Pancreas (tissue), 10 donors: ENCODE measurements around the gene SERTM1. TPM values are rescaled to one million over a fixed set of nuclear protein-coding genes. Genes with fewer than 3 reads are reported as not detected.

Source experiments
- ATAC-seq, 4 donors: fragments of 200-7000 bp; cut with Tn5 transposase; one replicate each; pipeline versions ENCODE4 v1.8.0 to v1.9.1; 2020; ENCODE audit warnings: mild to moderate bottlenecking in 4 of 4, moderate library complexity in 4 of 4
- DNase-seq, 6 donors: peaks; one replicate each; pipeline ENCODE4 v3.0.0-alpha.2; 2020
- FAIRE-seq: peaks from 2 replicates; lab custom pipeline; 2012; peaks lifted over from hg19 to GRCh38; lab: Jason Lieb, UNC
- H3K27ac ChIP-seq, 4 donors: fragments of 200-600 bp; sonication (generic); 1 replicate in 3 of 4; 2 replicates in 1 of 4; pipeline versions ENCODE4 v1.5.0 to v1.8.0; 2020
- H3K27me3 ChIP-seq, 4 donors: fragments of 200-600 bp; one replicate each; pipeline ENCODE4 v1.8.0; 2021
- H3K36me3 ChIP-seq, 3 donors: fragments of 200-600 bp; sonication (generic) in 1 of 3; one replicate each; pipeline versions ENCODE4 v1.5.0 to v1.8.0; 2020 to 2021
- H3K4me1 ChIP-seq, 3 donors: fragments of 200-600 bp; one replicate each; pipeline ENCODE4 v1.8.0; 2021
- H3K4me3 ChIP-seq, 4 donors: fragments of 200-600 bp; sonication (generic) in 2 of 4; one replicate each; pipeline versions ENCODE4 v1.5.0 to v1.8.0; 2020 to 2021
- H3K9me3 ChIP-seq, 4 donors: fragments of 200-600 bp; one replicate each; pipeline ENCODE4 v1.8.0; 2021
- WGBS, 2 donors: extraction: QIAGEN DNeasy Blood & Tissue Kit; methylation state at CpG; one replicate each; pipeline ENCODE4 v1.1.7; 2013; 5-methylcytosine and 5-hydroxymethylcytosine counted together
- intact Hi-C, 3 donors: fragments of 100-400 bp; cut with DNase I; formaldehyde crosslinking; loops; one replicate each; pipeline versions ENCODE4 v1.11.1 to v1.14.2; 2022
- polyA plus RNA-seq, 2 donors: library from polyadenylated mRNA; stranded (reverse); fragments of 200-250 nt; gene quantifications; one replicate each; pipeline ENCODE4 v1.2.3, GENCODE V29; 2013
- total RNA-seq, 6 donors: library from RNA; stranded (reverse); fragmentation: NEBNext Ultra II Directional in 4 of 6; extraction: Animal tissue kit (Norgen Biotek cat#: 25700) in 4 of 6; gene quantifications; one replicate each; pipeline versions ENCODE4 v1.2.1 to v1.2.4, GENCODE V29; 2021 to 2023
- TF ChIP-seq, protein P1 (sequence below), 4 donors: fragments of 200-600 bp; sonication (generic) in 3 of 4; IDR thresholded peaks; one replicate each; pipeline versions ENCODE4 v1.5.0 to v1.8.0; 2021; ENCODE audit warnings: antibody characterized with exemption in 4 of 4
- donor health status: healthy with polysubstance abuse.
- donor health status: DM: no; HTN: no; CAD: no; lungs with moderate emphysema.
- donor health status: DM: no; HTN: no; CAD: no.
- donor health status: control.
- donor health status: control.
- donor health status: Bipolar disorder and iron deficiency.
- donor health status: DM: yes; HTN: yes; CAD: no.
- donor health status: DM: no; HTN: no; CAD: no.
- donor health status: DM: no; HTN: no; CAD: no.
- donor health status: DM: yes; HTN: yes; CAD: no.

SERTM1 gene
- total and polyA plus RNA-seq, 8 donors = 0.04 to 1.1 (median 0.25) TPM; not detected in 2

GRCh38 chr13:36709136-36709890 is 35.5 kb downstream of the SERTM1 start:
- Histone ChIP-seq H3K4me1 (no peaks in the 10 kb centered on the region), H3K36me3 (no peaks in the 10 kb centered on the region), H3K9me3 (no peaks in the 10 kb centered on the region), H3K27me3 (no peaks in the 10 kb centered on the region), H3K27ac (no peak overlapping the region), H3K4me3 (no peak overlapping the region)
- no peak for DNase-seq
- ATAC-seq = no peak
- TF ChIP-seq, protein P1, sequence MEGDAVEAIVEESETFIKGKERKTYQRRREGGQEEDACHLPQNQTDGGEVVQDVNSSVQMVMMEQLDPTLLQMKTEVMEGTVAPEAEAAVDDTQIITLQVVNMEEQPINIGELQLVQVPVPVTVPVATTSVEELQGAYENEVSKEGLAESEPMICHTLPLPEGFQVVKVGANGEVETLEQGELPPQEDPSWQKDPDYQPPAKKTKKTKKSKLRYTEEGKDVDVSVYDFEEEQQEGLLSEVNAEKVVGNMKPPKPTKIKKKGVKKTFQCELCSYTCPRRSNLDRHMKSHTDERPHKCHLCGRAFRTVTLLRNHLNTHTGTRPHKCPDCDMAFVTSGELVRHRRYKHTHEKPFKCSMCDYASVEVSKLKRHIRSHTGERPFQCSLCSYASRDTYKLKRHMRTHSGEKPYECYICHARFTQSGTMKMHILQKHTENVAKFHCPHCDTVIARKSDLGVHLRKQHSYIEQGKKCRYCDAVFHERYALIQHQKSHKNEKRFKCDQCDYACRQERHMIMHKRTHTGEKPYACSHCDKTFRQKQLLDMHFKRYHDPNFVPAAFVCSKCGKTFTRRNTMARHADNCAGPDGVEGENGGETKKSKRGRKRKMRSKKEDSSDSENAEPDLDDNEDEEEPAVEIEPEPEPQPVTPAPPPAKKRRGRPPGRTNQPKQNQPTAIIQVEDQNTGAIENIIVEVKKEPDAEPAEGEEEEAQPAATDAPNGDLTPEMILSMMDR (IDR thresholded peaks at IDR 0.05) = no peak
- no peak for FAIRE-seq
- intact Hi-C loops = no loop called here
- 35 to 42% methylated on average over 1 of the region's 1 CpG for WGBS, 2 donors

- H3K36me3 ChIP-seq = no peaks in the 10 kb centered on the region
- intact Hi-C loops = no loop called here
- DNase-seq (no peak), FAIRE-seq (no peak), ATAC-seq (no peak)
- H3K27me3 ChIP-seq = no peaks in the 10 kb centered on the region
- no peak overlapping the region for H3K27ac ChIP-seq
- 85% methylated on average over 4 of the region's 4 CpGs for WGBS, 2 donors
- no peaks in the 10 kb centered on the region for H3K9me3 ChIP-seq
- TF ChIP-seq, protein P1 (IDR thresholded peaks at IDR 0.05) = no peak
- H3K4me3 ChIP-seq = no peak overlapping the region
- H3K4me1 ChIP-seq = no peaks in the 10 kb centered on the region
Observed at GRCh38 chr13:36710396-36710795, 36.6 kb downstream of the SERTM1 start.

DNA sequence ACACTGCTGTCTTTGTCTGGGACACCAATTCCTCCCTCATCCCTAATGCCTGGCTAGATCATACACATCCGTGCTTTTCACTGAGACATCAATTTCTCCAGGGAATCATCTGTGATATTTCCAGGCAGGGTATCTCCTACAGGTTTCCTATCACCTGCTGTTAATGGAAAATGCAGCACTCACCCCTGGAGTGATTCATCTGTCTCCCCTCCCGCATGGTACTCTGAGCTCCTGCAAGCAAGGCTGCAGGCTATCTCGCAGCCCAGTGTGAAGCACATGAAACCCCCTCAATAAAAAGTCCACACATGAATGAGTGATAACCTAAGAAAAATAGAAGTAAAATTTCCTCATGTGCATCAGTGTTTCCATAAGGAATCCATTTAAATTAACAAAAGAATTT is 38.5 kb downstream of the SERTM1 start:
- no peak for DNase-seq
- WGBS, 2 donors = 58 to 72% methylated on average over 3 of the region's 3 CpGs
- no peak for FAIRE-seq
- Histone ChIP-seq H3K27me3 (no peaks in the 10 kb centered on the region), H3K4me3 (no peak overlapping the region), H3K27ac (no peak overlapping the region), H3K36me3 (no peaks in the 10 kb centered on the region), H3K4me1 (no peaks in the 10 kb centered on the region), H3K9me3 (no peaks in the 10 kb centered on the region)
- ATAC-seq = no peak
- intact Hi-C loops = no loop called here
- TF ChIP-seq, protein P1 (IDR thresholded peaks at IDR 0.05) = no peak

- Histone ChIP-seq H3K9me3 (no peaks in the 10 kb centered on the region), H3K27ac (no peak overlapping the region), H3K36me3 (no peaks in the 10 kb centered on the region), H3K27me3 (no peaks in the 10 kb centered on the region), H3K4me3 (no peak overlapping the region), H3K4me1 (no peaks in the 10 kb centered on the region)
- TF ChIP-seq, protein P1 (IDR thresholded peaks at IDR 0.05) = no peak
- intact Hi-C loops = no loop called here
- ATAC-seq (peak in 2 of 4 donors; percentile 28 to 46), FAIRE-seq (no peak), DNase-seq (no peak)
- WGBS, 2 donors = 67 to 75% methylated on average over 5 of the region's 5 CpGs
Observed at GRCh38 chr13:36712770-36713169, 39.0 kb downstream of the SERTM1 start.

GRCh38 chr13:36713887-36714286 is 40.1 kb downstream of the SERTM1 start:
- TF ChIP-seq, protein P1 (IDR thresholded peaks at IDR 0.05) = no peak
- no peak for ATAC-seq

More at GRCh38 chr13:36713887-36714286, 40.1 kb downstream of the SERTM1 start:
- no peak for DNase-seq
- H3K27me3 ChIP-seq = no peaks in the 10 kb centered on the region
- H3K9me3 ChIP-seq = no peaks in the 10 kb centered on the region
- no peaks in the 10 kb centered on the region for H3K36me3 ChIP-seq
- H3K4me3 ChIP-seq = no peak overlapping the region
- H3K4me1 ChIP-seq = no peaks in the 10 kb centered on the region
- 6 to 21% methylated on average over 2 of the region's 2 CpGs for WGBS, 2 donors
- H3K27ac ChIP-seq = no peak overlapping the region
- intact Hi-C loops = no loop called here
- FAIRE-seq = no peak
